Pancreas (tissue), 10 donors: ENCODE measurements around the gene TOMM40L. TPM values are rescaled to one million over a fixed set of nuclear protein-coding genes. Genes with fewer than 3 reads are reported as not detected.
A peak's percentile ranks its signal among the peaks of the same experiment; 100 is the strongest.

Experiments
- ATAC-seq, 4 donors: fragments of 200-7000 bp; cut with Tn5 transposase; one replicate each; pipeline versions ENCODE4 v1.8.0 to v1.9.1; 2020; ENCODE audit warnings: mild to moderate bottlenecking in 4 of 4, moderate library complexity in 4 of 4
- DNase-seq, 6 donors: peaks; one replicate each; pipeline ENCODE4 v3.0.0-alpha.2; 2020
- FAIRE-seq: peaks from 2 replicates; lab custom pipeline; 2012; peaks lifted over from hg19 to GRCh38; lab: Jason Lieb, UNC
- H3K27ac ChIP-seq, 4 donors: fragments of 200-600 bp; sonication (generic); 1 replicate in 3 of 4; 2 replicates in 1 of 4; pipeline versions ENCODE4 v1.5.0 to v1.8.0; 2020
- H3K27me3 ChIP-seq, 4 donors: fragments of 200-600 bp; one replicate each; pipeline ENCODE4 v1.8.0; 2021
- H3K36me3 ChIP-seq, 3 donors: fragments of 200-600 bp; sonication (generic) in 1 of 3; one replicate each; pipeline versions ENCODE4 v1.5.0 to v1.8.0; 2020 to 2021
- H3K4me1 ChIP-seq, 3 donors: fragments of 200-600 bp; one replicate each; pipeline ENCODE4 v1.8.0; 2021
- H3K4me3 ChIP-seq, 4 donors: fragments of 200-600 bp; sonication (generic) in 2 of 4; one replicate each; pipeline versions ENCODE4 v1.5.0 to v1.8.0; 2020 to 2021
- H3K9me3 ChIP-seq, 4 donors: fragments of 200-600 bp; one replicate each; pipeline ENCODE4 v1.8.0; 2021
- WGBS, 2 donors: extraction: QIAGEN DNeasy Blood & Tissue Kit; methylation state at CpG; one replicate each; pipeline ENCODE4 v1.1.7; 2013; 5-methylcytosine and 5-hydroxymethylcytosine counted together
- intact Hi-C, 3 donors: fragments of 100-400 bp; cut with DNase I; formaldehyde crosslinking; loops; one replicate each; pipeline versions ENCODE4 v1.11.1 to v1.14.2; 2022
- polyA plus RNA-seq, 2 donors: library from polyadenylated mRNA; stranded (reverse); fragments of 200-250 nt; gene quantifications; one replicate each; pipeline ENCODE4 v1.2.3, GENCODE V29; 2013
- total RNA-seq, 6 donors: library from RNA; stranded (reverse); fragmentation: NEBNext Ultra II Directional in 4 of 6; extraction: Animal tissue kit (Norgen Biotek cat#: 25700) in 4 of 6; gene quantifications; one replicate each; pipeline versions ENCODE4 v1.2.1 to v1.2.4, GENCODE V29; 2021 to 2023
- TF ChIP-seq, protein P1 (sequence below), 4 donors: fragments of 200-600 bp; sonication (generic) in 3 of 4; IDR thresholded peaks; one replicate each; pipeline versions ENCODE4 v1.5.0 to v1.8.0; 2021; ENCODE audit warnings: antibody characterized with exemption in 4 of 4
- donor health status: healthy with polysubstance abuse.
- donor health status: DM: no; HTN: no; CAD: no; lungs with moderate emphysema.
- donor health status: DM: no; HTN: no; CAD: no.
- donor health status: control.
- donor health status: control.
- donor health status: Bipolar disorder and iron deficiency.
- donor health status: DM: yes; HTN: yes; CAD: no.
- donor health status: DM: no; HTN: no; CAD: no.
- donor health status: DM: no; HTN: no; CAD: no.
- donor health status: DM: yes; HTN: yes; CAD: no.

The TOMM40L gene
- total and polyA plus RNA-seq, 8 donors, result 1.4 to 5.6 (median 3.1) TPM

DNA sequence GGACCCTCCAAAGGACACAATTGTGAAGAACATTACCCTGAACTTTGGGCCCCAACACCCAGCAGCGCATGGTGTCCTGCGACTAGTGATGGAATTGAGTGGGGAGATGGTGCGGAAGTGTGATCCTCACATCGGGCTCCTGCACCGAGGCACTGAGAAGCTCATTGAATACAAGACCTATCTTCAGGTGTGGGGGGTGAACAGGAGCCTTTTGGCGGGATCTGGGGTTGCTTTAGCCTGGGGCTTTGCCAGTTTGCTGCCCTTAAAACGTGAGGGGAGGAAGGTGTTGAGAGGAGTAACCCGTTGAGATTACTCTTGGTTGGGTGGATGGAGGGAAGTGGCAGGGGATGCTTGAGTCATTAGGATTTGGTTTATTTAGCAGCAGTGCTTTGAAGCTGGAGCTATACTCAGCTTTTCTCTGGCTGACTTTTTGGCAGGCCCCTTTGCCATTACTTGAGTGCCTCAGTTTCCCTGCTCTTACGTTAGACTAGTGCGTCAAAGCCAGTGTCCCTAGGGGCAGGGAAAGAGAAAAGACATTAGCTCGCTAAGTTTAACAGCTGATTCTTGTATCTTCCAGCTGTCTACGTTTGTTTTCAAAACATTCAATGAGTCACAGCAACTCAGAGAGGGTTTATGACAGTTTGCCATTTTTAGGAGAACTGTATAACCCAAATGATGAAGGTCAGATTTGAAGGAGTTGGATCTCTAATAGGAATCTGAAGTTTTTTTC, 19.3 kb upstream of the TOMM40L start:
- no peak for ATAC-seq
- H3K4me1 ChIP-seq, result peaks cover 5 to 9% (median 8%) of the 10 kb centered on the region in 3 donors
- WGBS, 2 donors, result 83 to 90% methylated on average over 12 of the region's 12 CpGs

DNA sequence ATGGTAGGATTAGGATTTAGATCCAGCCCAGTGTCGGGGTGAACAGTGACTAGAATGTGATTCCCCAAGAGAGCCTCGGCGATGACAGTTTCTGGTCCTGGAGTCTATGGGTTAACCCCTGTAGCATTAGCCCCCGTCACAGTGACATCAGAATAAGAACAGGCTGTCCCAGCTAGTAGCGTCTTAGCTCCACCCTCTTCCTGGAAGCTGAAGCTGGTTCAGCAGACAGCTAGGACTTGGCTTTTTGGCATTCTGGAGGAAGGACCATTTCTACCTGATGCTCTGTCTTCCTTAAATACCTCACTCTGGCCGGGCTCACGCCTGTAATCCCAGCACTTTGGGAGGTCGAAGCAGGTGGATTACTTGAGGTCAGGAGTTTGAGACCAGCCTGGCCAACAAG, 18.7 kb upstream of the TOMM40L start:
- no peak for FAIRE-seq
- TF ChIP-seq, protein P1, sequence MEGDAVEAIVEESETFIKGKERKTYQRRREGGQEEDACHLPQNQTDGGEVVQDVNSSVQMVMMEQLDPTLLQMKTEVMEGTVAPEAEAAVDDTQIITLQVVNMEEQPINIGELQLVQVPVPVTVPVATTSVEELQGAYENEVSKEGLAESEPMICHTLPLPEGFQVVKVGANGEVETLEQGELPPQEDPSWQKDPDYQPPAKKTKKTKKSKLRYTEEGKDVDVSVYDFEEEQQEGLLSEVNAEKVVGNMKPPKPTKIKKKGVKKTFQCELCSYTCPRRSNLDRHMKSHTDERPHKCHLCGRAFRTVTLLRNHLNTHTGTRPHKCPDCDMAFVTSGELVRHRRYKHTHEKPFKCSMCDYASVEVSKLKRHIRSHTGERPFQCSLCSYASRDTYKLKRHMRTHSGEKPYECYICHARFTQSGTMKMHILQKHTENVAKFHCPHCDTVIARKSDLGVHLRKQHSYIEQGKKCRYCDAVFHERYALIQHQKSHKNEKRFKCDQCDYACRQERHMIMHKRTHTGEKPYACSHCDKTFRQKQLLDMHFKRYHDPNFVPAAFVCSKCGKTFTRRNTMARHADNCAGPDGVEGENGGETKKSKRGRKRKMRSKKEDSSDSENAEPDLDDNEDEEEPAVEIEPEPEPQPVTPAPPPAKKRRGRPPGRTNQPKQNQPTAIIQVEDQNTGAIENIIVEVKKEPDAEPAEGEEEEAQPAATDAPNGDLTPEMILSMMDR (IDR thresholded peaks at IDR 0.05), result no peak
- H3K27ac ChIP-seq, result peak overlapping the region in 2 of 4 donors; percentile 10 to 32
- no peak for ATAC-seq
- H3K9me3 ChIP-seq, result no peaks in the 10 kb centered on the region
- DNase-seq, result no peak
- peaks cover 0 to 38% (median 6%) of the 10 kb centered on the region in 3 donors for H3K36me3 ChIP-seq
- H3K27me3 ChIP-seq, result no peaks in the 10 kb centered on the region
- intact Hi-C loops, result no loop called here
- no peak overlapping the region for H3K4me3 ChIP-seq
- H3K4me1 ChIP-seq, result peaks cover 5 to 9% (median 8%) of the 10 kb centered on the region in 3 donors
- 81 to 86% methylated on average over 8 of the region's 8 CpGs for WGBS, 2 donors

More for the DNA sequence above, 19.3 kb upstream of the TOMM40L start:
- Histone ChIP-seq H3K27me3 (no peaks in the 10 kb centered on the region), H3K27ac (peak overlapping the region in 2 of 4 donors; percentile 29 to 32), H3K36me3 (peaks cover 0 to 32% (median 5%) of the 10 kb centered on the region in 3 donors), H3K4me3 (no peak overlapping the region), H3K9me3 (no peaks in the 10 kb centered on the region)
- TF ChIP-seq, protein P1 (IDR thresholded peaks at IDR 0.05), result no peak
- DNase-seq, result no peak
- FAIRE-seq, result no peak
- intact Hi-C loops, result no loop called here

DNA sequence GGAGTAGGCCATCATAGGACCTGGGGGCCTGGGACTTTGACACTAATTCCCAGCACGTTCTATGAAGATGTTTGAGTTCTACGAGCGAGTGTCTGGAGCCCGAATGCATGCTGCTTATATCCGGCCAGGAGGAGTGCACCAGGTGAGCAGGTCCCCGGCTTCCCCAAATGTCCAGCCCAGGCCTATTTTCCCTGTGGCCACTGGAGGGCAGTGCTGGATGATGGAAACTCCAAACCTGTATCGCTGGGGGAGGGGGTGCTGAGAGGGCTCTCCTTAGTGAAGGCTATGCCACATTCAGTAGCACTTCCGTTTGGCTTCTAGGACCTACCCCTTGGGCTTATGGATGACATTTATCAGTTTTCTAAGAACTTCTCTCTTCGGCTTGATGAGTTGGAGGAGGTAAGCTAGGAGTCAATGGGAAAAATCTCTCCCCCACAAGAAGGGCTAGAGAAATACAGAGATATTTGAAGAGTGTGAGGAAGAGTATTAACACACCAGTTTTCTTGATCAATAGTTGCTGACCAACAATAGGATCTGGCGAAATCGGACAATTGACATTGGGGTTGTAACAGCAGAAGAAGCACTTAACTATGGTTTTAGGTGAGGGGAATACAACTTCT, 16.0 kb upstream of the TOMM40L start:
- ATAC-seq, result peak; percentile 94 to 97 (median 96)
- intact Hi-C loops, result no loop called here
- Histone ChIP-seq H3K27ac (no peak overlapping the region), H3K9me3 (no peaks in the 10 kb centered on the region), H3K4me1 (no peaks in the 10 kb centered on the region), H3K36me3 (peaks cover 4 to 63% (median 24%) of the 10 kb centered on the region in 3 donors), H3K4me3 (no peak overlapping the region), H3K27me3 (no peaks in the 10 kb centered on the region)
- WGBS, 2 donors, result 27 to 33% methylated on average over 11 of the region's 11 CpGs
- no peak for FAIRE-seq
- DNase-seq, result peak; percentile 69 to 85 (median 79)
- TF ChIP-seq, protein P1 (IDR thresholded peaks at IDR 0.05), result peak; percentile 79 to 81 (median 80)

DNA sequence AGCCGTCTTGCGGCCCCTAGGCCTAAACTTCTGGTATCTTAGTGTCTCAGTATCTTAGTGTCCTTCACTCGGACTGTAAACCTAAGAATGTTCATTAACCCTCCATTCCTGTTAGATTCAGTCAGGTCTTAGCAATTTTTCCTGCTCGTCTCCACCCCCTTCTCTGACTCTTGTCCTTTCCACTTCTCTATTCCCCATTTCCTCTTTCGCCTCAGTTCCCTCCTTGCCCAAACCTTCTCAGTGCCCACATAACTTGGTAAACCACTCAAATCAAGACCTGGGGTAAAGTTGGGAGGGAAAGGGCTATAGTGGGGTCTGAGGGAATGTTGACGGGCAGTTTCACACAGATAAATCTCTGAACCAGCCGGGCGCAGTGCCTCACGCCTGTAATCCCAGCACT, 11.5 kb upstream of the TOMM40L start:
- H3K27ac ChIP-seq, result peak overlapping the region in 2 of 4 donors; percentile 20 to 47
- H3K9me3 ChIP-seq, result no peaks in the 10 kb centered on the region
- intact Hi-C loops, result no loop called here
- H3K27me3 ChIP-seq, result no peaks in the 10 kb centered on the region
- no peak for FAIRE-seq
- 90 to 94% methylated on average over 9 of the region's 9 CpGs for WGBS, 2 donors
- no peak overlapping the region for H3K4me3 ChIP-seq
- ATAC-seq, result peak in 1 of 4 donors; percentile 19
- TF ChIP-seq, protein P1 (IDR thresholded peaks at IDR 0.05), result no peak
- DNase-seq, result no peak
- no peaks in the 10 kb centered on the region for H3K4me1 ChIP-seq
- H3K36me3 ChIP-seq, result peaks cover 4 to 50% (median 18%) of the 10 kb centered on the region in 3 donors
